ENCODE results near the gene PACS2. TPM values are rescaled to one million over a fixed set of nuclear protein-coding genes. Genes with fewer than 3 reads are reported as not detected.

Gene PACS2
- total and polyA plus RNA-seq, 4 donors, result 5.1 to 21.9 (median 9.8) TPM

DNA sequence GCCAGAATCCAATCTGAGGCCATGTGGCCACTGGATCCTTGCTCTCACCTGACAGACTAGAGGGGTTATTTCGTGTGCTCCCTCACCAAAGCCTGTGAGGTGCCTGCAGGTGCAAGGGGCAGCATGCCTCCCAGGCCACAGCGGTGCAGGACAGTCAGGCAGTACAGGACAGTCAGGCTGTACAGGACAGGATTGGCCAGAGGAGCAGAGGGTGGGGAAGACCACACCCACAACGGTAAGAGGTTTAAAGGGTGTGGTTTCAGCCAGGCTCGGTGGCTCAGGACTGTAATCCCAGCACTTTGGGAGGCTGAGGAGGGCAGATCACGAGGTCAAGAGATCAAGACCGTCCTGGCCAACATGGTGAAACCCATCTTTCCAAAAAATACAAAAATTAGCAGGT, 10.6 kb upstream of the PACS2 start:
- TF ChIP-seq RXRA (IDR thresholded peaks at IDR 0.05) (no peak), NR2F2 (IDR thresholded peaks at IDR 0.05) (no peak), FOXA1 (IDR thresholded peaks at IDR 0.05) (no peak), YY1 (IDR thresholded peaks at IDR 0.05) (no peak), GABPA (IDR thresholded peaks at IDR 0.05 in 1 of 2, conservative IDR thresholded peaks at IDR 0.05 in 1 of 2) (no peak), TAF1 (conservative IDR thresholded peaks at IDR 0.05) (no peak), HNF4A (conservative IDR thresholded peaks at IDR 0.05) (no peak), SP1 (IDR thresholded peaks at IDR 0.05) (no peak)
- TF ChIP-seq, protein P1, sequence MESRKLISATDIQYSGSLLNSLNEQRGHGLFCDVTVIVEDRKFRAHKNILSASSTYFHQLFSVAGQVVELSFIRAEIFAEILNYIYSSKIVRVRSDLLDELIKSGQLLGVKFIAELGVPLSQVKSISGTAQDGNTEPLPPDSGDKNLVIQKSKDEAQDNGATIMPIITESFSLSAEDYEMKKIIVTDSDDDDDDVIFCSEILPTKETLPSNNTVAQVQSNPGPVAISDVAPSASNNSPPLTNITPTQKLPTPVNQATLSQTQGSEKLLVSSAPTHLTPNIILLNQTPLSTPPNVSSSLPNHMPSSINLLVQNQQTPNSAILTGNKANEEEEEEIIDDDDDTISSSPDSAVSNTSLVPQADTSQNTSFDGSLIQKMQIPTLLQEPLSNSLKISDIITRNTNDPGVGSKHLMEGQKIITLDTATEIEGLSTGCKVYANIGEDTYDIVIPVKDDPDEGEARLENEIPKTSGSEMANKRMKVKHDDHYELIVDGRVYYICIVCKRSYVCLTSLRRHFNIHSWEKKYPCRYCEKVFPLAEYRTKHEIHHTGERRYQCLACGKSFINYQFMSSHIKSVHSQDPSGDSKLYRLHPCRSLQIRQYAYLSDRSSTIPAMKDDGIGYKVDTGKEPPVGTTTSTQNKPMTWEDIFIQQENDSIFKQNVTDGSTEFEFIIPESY (IDR thresholded peaks at IDR 0.05), result no peak
- TF ChIP-seq, protein P2, sequence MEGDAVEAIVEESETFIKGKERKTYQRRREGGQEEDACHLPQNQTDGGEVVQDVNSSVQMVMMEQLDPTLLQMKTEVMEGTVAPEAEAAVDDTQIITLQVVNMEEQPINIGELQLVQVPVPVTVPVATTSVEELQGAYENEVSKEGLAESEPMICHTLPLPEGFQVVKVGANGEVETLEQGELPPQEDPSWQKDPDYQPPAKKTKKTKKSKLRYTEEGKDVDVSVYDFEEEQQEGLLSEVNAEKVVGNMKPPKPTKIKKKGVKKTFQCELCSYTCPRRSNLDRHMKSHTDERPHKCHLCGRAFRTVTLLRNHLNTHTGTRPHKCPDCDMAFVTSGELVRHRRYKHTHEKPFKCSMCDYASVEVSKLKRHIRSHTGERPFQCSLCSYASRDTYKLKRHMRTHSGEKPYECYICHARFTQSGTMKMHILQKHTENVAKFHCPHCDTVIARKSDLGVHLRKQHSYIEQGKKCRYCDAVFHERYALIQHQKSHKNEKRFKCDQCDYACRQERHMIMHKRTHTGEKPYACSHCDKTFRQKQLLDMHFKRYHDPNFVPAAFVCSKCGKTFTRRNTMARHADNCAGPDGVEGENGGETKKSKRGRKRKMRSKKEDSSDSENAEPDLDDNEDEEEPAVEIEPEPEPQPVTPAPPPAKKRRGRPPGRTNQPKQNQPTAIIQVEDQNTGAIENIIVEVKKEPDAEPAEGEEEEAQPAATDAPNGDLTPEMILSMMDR (IDR thresholded peaks at IDR 0.05; ENCODE audit: low read depth, low read length, missing input control), result no peak
- no peak overlapping the region for H3K9ac ChIP-seq (ENCODE audit: low read depth in 1 of 2, low read length in 2 of 2)
- no peaks in the 10 kb centered on the region for H3K36me3 ChIP-seq (ENCODE audit: control insufficient read depth in 4 of 4, insufficient read depth in 3 of 4, low read depth in 1 of 4, low read length in 3 of 4)
- no peak overlapping the region for H3K27ac ChIP-seq (ENCODE audit: low read depth in 1 of 2, low read length in 2 of 2)
- no peaks in the 10 kb centered on the region for H3K27me3 ChIP-seq (ENCODE audit: control insufficient read depth in 4 of 4, insufficient read depth in 4 of 4, low read length in 3 of 4)
- H3K9me3 ChIP-seq (ENCODE audit: control insufficient read depth in 4 of 4, low read length in 3 of 4), result no peaks in the 10 kb centered on the region
- H3K4me3 ChIP-seq (ENCODE audit: low read depth in 1 of 3, low read length in 3 of 3), result no peak overlapping the region
- peaks cover 5 to 16% (median 9%) of the 10 kb centered on the region in 4 donors for H3K4me1 ChIP-seq (ENCODE audit: control insufficient read depth in 4 of 4, insufficient read depth in 4 of 4, low read length in 3 of 4)
- no peak for DNase-seq (ENCODE audit: low spot score)
- WGBS, result 79% methylated on average over 6 of the region's 6 CpGs

DNA sequence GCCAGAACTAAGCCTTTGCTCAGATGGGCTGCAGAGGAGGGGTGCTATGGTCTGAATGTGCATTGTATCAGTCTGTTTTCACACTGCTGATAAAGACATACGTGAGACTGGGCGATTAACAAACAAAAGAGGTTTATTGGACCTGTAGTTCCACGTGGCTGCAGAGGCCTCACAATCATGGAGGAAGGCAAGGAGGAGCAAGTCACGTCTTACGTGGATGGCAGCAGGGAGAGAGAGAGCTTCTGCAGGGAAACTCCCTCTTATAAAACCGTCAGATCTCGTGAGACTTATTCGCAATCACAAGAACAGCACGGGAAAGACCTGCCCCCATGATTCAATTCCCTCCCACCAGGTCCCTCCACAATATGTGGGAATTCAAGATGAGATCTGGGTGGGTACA, 10.0 kb upstream of the PACS2 start:
- no peaks in the 10 kb centered on the region for H3K9me3 ChIP-seq (ENCODE audit: control insufficient read depth in 4 of 4, low read length in 3 of 4)
- H3K27ac ChIP-seq (ENCODE audit: low read depth in 1 of 2, low read length in 2 of 2), result no peak overlapping the region
- peaks cover 2 to 12% (median 5%) of the 10 kb centered on the region in 4 donors for H3K4me1 ChIP-seq (ENCODE audit: control insufficient read depth in 4 of 4, insufficient read depth in 4 of 4, low read length in 3 of 4)
- WGBS, result 89% methylated on average over 9 of the region's 9 CpGs
- H3K27me3 ChIP-seq (ENCODE audit: control insufficient read depth in 4 of 4, insufficient read depth in 4 of 4, low read length in 3 of 4), result no peaks in the 10 kb centered on the region
- no peak overlapping the region for H3K9ac ChIP-seq (ENCODE audit: low read depth in 1 of 2, low read length in 2 of 2)
- H3K4me3 ChIP-seq (ENCODE audit: low read depth in 1 of 3, low read length in 3 of 3), result no peak overlapping the region
- H3K36me3 ChIP-seq (ENCODE audit: control insufficient read depth in 4 of 4, insufficient read depth in 3 of 4, low read depth in 1 of 4, low read length in 3 of 4), result no peaks in the 10 kb centered on the region
- DNase-seq (ENCODE audit: low spot score), result no peak
- TF ChIP-seq FOXA1 (IDR thresholded peaks at IDR 0.05) (no peak), EGR1 (IDR thresholded peaks at IDR 0.05; ENCODE audit: low read depth in 2 of 2) (no peak), RAD21 (IDR thresholded peaks at IDR 0.05) (no peak), SP1 (IDR thresholded peaks at IDR 0.05) (no peak), HNF4G (IDR thresholded peaks at IDR 0.05) (no peak), YY1 (IDR thresholded peaks at IDR 0.05) (no peak), RXRA (IDR thresholded peaks at IDR 0.05) (no peak), TAF1 (conservative IDR thresholded peaks at IDR 0.05) (no peak)
- TF ChIP-seq, protein P2 (IDR thresholded peaks at IDR 0.05; ENCODE audit: low read depth, low read length, missing input control), result no peak
- TF ChIP-seq, protein P3, sequence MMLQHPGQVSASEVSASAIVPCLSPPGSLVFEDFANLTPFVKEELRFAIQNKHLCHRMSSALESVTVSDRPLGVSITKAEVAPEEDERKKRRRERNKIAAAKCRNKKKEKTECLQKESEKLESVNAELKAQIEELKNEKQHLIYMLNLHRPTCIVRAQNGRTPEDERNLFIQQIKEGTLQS (IDR thresholded peaks at IDR 0.05), result no peak
